OCI-LY7 (cell line): Measurements from ENCODE around the gene EYS.

Experiments used
- CTCF ChIP-seq: fragments of 200-600 bp; sonication (generic); conservative IDR thresholded peaks from 2 replicates; pipeline ENCODE4 v1.5.1; 2014; ENCODE audit warnings: mild to moderate bottlenecking, antibody characterized with exemption, low read length, moderate library complexity, mixed read lengths
- EZH2phosphoT487 ChIP-seq: fragments of 200-600 bp; sonication (generic); IDR thresholded peaks from 2 replicates; pipeline ENCODE4 v1.6.1; 2018; ENCODE audit warnings: low read depth, borderline replicate concordance, mild to moderate bottlenecking, mixed run types, antibody characterized with exemption, low read length, moderate library complexity, mixed read lengths

- TF ChIP-seq CTCF (no peak), EZH2phosphoT487 (no peak)
Measured at GRCh38 chr6:65071480-65071879, 635.5 kb downstream of the EYS start.
